ENCODE data around the gene SPATC1L. TPM values are rescaled to one million over a fixed set of nuclear protein-coding genes. Genes with fewer than 3 reads are reported as not detected.

SPATC1L gene
- total and polyA plus RNA-seq, 2 donors from 2014 or later = 3.7 to 8.7 TPM

- TF ChIP-seq, protein P1, sequence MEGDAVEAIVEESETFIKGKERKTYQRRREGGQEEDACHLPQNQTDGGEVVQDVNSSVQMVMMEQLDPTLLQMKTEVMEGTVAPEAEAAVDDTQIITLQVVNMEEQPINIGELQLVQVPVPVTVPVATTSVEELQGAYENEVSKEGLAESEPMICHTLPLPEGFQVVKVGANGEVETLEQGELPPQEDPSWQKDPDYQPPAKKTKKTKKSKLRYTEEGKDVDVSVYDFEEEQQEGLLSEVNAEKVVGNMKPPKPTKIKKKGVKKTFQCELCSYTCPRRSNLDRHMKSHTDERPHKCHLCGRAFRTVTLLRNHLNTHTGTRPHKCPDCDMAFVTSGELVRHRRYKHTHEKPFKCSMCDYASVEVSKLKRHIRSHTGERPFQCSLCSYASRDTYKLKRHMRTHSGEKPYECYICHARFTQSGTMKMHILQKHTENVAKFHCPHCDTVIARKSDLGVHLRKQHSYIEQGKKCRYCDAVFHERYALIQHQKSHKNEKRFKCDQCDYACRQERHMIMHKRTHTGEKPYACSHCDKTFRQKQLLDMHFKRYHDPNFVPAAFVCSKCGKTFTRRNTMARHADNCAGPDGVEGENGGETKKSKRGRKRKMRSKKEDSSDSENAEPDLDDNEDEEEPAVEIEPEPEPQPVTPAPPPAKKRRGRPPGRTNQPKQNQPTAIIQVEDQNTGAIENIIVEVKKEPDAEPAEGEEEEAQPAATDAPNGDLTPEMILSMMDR (IDR thresholded peaks at IDR 0.05; ENCODE audit: borderline replicate concordance, extremely low read depth, insufficient read depth) = no peak
- DNase-seq = no peak
- H3K27me3 ChIP-seq (ENCODE audit: control insufficient read depth, insufficient read depth, low read length) = no peaks in the 10 kb centered on the region
- intact Hi-C loops (cut with DNase I) = no loop called here
- H3K4me1 ChIP-seq (ENCODE audit: control insufficient read depth in 2 of 3, insufficient read depth in 2 of 3, low read depth in 1 of 3, low read length in 3 of 3) = no peaks in the 10 kb centered on the region
- H3K9ac ChIP-seq (ENCODE audit: low read length in 3 of 3) = no peak overlapping the region
- H3K4me3 ChIP-seq (ENCODE audit: low read length in 3 of 3) = no peak overlapping the region
- FAIRE-seq = no peak
- no peak overlapping the region for H3K27ac ChIP-seq (ENCODE audit: low read depth in 2 of 2, low read length in 2 of 2)
- no peaks in the 10 kb centered on the region for H3K9me3 ChIP-seq (ENCODE audit: control insufficient read depth in 2 of 3, insufficient read depth in 1 of 3, low read length in 3 of 3)
- H3K36me3 ChIP-seq (ENCODE audit: control insufficient read depth in 2 of 3, insufficient read depth in 3 of 3, low read length in 3 of 3) = peaks cover 0 to 7% (median 6%) of the 10 kb centered on the region in 3 donors
Observed at GRCh38 chr21:46207920-46208591, 23.8 kb upstream of the SPATC1L start.

GRCh38 chr21:46207006-46207919 lies 23.0 kb upstream of the SPATC1L start:
- FAIRE-seq = no peak
- peaks cover 0 to 7% (median 6%) of the 10 kb centered on the region in 3 donors for H3K36me3 ChIP-seq (ENCODE audit: control insufficient read depth in 2 of 3, insufficient read depth in 3 of 3, low read length in 3 of 3)
- intact Hi-C loops (cut with DNase I) = no loop called here

GRCh38 chr21:46206163-46207005 lies 22.1 kb upstream of the SPATC1L start:
- H3K27ac ChIP-seq (ENCODE audit: low read depth in 2 of 2, low read length in 2 of 2) = no peak overlapping the region
- H3K9ac ChIP-seq (ENCODE audit: low read length in 3 of 3) = no peak overlapping the region
- H3K27me3 ChIP-seq (ENCODE audit: control insufficient read depth, insufficient read depth, low read length) = no peaks in the 10 kb centered on the region
- FAIRE-seq (no peak), DNase-seq (peak in 2 of 5 donors; percentile 4 to 53)
- H3K4me1 ChIP-seq (ENCODE audit: control insufficient read depth in 2 of 3, insufficient read depth in 2 of 3, low read depth in 1 of 3, low read length in 3 of 3) = no peaks in the 10 kb centered on the region
- intact Hi-C loops (cut with DNase I) = no loop called here
- H3K36me3 ChIP-seq (ENCODE audit: control insufficient read depth in 2 of 3, insufficient read depth in 3 of 3, low read length in 3 of 3) = peaks cover 0 to 7% (median 6%) of the 10 kb centered on the region in 3 donors
- no peaks in the 10 kb centered on the region for H3K9me3 ChIP-seq (ENCODE audit: control insufficient read depth in 2 of 3, insufficient read depth in 1 of 3, low read length in 3 of 3)
- TF ChIP-seq, protein P1 (IDR thresholded peaks at IDR 0.05; ENCODE audit: borderline replicate concordance, extremely low read depth, insufficient read depth) = no peak
- H3K4me3 ChIP-seq (ENCODE audit: low read length in 3 of 3) = no peak overlapping the region

More at GRCh38 chr21:46207006-46207919, 23.0 kb upstream of the SPATC1L start:
- H3K9me3 ChIP-seq (ENCODE audit: control insufficient read depth in 2 of 3, insufficient read depth in 1 of 3, low read length in 3 of 3) = no peaks in the 10 kb centered on the region
- H3K27me3 ChIP-seq (ENCODE audit: control insufficient read depth, insufficient read depth, low read length) = no peaks in the 10 kb centered on the region
- no peak overlapping the region for H3K9ac ChIP-seq (ENCODE audit: low read length in 3 of 3)
- no peak overlapping the region for H3K27ac ChIP-seq (ENCODE audit: low read depth in 2 of 2, low read length in 2 of 2)
- TF ChIP-seq, protein P1 (IDR thresholded peaks at IDR 0.05; ENCODE audit: borderline replicate concordance, extremely low read depth, insufficient read depth) = no peak
- H3K4me3 ChIP-seq (ENCODE audit: low read length in 3 of 3) = no peak overlapping the region
- H3K4me1 ChIP-seq (ENCODE audit: control insufficient read depth in 2 of 3, insufficient read depth in 2 of 3, low read depth in 1 of 3, low read length in 3 of 3) = no peaks in the 10 kb centered on the region
- DNase-seq = peak in 1 of 5 donors; percentile 54
